PC-9 (cell line): ENCODE results near the gene PMM2.

Experiments used
- CTCF ChIP-seq: fragments of 200-600 bp; sonication (generic); conservative IDR thresholded peaks from 2 replicates; pipeline ENCODE4 v1.6.1; 2017; ENCODE audit warnings: mixed run types, antibody characterized with exemption, mild to moderate bottlenecking, moderate library complexity
- EZH2 ChIP-seq: fragments of 200-600 bp; sonication (generic); IDR thresholded peaks from 2 replicates; pipeline ENCODE4 v1.8.0; 2017; ENCODE audit warnings: antibody characterized with exemption, low read depth

- TF ChIP-seq CTCF (no peak), EZH2 (no peak)
These were observed 28.7 kb downstream of the PMM2 start for GRCh38 chr16:8826278-8826879.
